Stimulated activated CD4-positive, alpha-beta T cell treated with anti-CD3 and anti-CD28 coated beads, Interleukin-15, amount 100 ng/mL, for 1 hour (primary cell): ENCODE results near the gene LCN6.
A peak's percentile ranks its signal among the peaks of the same experiment; 100 is the strongest.
"Not testable (repeated sequence)": the region's sequence is repeated elsewhere in the genome, so short reads cannot be mapped to it uniquely, and the experiment has no call there.

Source experiments
- DNase-seq, 2 donors: peaks; one replicate each; pipeline ENCODE4 v3.0.0-alpha.2; 2020; ENCODE audit warnings: low read depth in 1 of 2, low spot score in 1 of 2

The LCN6 gene, protein sequence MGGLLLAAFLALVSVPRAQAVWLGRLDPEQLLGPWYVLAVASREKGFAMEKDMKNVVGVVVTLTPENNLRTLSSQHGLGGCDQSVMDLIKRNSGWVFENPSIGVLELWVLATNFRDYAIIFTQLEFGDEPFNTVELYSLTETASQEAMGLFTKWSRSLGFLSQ

DNA sequence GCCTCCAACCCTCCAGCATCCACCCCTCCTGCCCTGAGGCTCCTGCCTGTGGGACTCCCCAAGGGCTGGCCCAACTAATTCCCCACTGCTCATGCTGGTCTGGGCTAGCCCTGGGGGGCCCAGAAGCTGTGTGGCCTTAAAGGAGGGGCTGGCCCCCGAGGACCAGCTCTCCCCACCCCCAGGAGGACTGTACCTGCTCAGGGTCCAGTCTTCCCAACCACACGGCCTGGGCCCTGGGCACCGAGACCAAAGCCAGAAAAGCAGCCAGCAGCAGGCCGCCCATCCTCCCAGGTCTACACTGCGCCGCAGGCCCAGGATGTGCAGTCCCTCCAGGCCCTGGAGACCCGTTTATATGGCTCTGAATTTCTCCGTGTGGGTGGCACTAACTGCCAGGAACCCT lies at the start of gene LCN6:
TSS of gene LCN6 (minus strand) at position 325 of the 400 bp plus-strand sequence. CDS start at position 283, 42 bp downstream.
- no peak for DNase-seq

- DNase-seq, result not testable (repeated sequence)
These were observed 48.5 kb upstream of the LCN6 start for GRCh38 chr9:136796775-136797347.

- DNase-seq, result no peak
These were observed 48.0 kb upstream of the LCN6 start, which contains the start of gene CCDC183 for GRCh38 chr9:136796238-136796774. CCDC183 (plus strand) TSS chr9:136796338; CDS start chr9:136796398, 60 bp downstream.

DNA sequence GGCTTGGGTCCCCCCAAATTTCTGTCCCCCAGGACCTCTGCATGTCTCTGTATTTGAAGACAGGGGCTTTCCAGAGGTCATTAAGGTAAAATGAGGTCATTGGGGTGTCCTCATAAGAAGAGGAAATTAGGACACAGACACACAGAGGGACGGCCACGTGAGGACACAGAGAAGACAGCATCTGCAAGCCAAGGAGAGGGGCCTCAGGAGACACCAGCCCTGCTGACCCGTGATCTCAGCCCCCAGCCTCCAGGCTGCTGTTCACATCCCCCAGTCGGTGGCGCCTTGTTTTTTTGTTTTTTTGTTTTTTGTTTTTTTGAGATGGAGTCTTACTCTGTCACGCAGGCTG lies 46.6 kb upstream of the LCN6 start:
- DNase-seq, result no peak

GRCh38 chr9:136794281-136794999 lies 46.1 kb upstream of the LCN6 start:
- DNase-seq, result no peak

GRCh38 chr9:136793086-136793946 lies 45.0 kb upstream of the LCN6 start:
- DNase-seq, result no peak

DNA sequence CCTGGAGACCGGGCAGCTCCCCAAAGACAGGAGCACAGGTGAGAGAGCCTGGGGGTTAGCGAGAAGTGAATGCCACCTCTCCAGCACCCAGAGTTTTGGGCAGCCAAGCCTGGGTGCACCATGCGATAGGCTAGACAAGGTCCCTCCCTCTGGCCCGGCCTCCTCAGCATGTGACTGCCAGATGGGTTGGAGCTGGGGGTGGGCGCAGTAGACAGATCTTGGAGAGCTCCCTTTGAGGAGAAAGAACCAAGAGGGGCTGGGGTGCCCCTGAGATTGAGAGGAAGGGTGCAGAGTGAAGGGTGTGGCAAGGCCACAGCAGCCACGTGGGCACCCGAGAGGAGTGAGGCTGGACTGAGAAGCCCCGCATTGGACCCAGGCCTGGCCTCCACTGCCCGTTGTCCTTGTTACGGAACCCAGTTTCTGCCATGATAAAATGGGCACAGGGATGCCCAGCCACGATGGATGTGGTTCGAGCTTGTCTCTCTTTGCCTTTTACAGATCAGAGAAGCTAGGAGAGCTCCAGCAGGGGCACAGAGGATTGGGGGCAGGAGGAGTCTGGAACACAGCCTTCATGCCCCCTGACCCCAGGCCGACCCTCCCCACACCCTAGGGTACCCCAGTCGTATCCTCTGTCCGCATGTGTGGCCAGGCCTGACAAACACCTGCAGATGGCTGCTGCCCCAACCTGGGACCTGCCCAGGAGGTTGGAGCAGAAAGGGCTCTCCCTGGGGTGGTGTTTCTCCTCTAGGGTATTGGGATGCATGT lies 44.2 kb upstream of the LCN6 start:
- DNase-seq, result no peak

DNA sequence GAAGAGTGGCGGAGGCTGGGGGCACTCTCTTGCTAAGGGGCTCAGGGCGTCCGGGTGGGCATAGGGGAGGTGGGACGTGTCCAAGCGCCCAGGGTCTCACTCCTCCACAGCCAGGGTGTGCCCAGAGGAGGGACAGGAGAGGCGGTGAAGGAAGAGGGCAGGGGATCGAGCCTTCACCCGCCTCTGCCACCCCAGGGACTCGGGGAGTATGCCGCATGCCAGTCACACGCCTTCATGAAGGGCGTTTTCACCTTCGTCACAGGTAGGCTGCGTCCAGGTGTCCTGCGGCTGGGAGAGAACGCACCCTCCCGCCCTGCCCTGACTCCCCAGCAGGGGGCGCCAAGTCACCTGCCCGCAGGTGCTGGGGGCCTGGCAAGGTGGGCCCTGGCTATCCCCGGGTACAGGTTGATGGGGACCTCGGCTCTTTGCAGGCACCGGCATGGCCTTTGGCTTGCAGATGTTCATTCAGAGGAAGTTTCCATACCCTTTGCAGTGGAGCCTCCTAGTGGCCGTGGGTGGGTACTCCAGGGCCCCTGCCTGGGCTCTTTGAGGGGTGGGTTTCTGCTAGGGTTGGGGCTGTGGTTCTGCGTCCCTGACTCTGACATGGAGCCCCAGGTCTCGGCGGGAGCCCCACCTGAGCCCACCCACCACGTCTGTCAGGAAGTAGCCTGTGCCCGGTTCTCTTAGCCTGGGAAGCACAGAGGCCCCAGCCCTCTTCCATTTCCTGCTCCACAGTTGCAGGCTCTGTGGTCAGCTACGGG lies 43.4 kb upstream of the LCN6 start:
- DNase-seq, result peak; percentile 45 to 54

- peak; percentile 100 for DNase-seq
These were observed 42.6 kb upstream of the LCN6 start, which contains the start of gene TMEM141 for GRCh38 chr9:136790640-136791515. TMEM141 (plus strand) TSS chr9:136791344; CDS start chr9:136791371, 27 bp downstream.

DNA sequence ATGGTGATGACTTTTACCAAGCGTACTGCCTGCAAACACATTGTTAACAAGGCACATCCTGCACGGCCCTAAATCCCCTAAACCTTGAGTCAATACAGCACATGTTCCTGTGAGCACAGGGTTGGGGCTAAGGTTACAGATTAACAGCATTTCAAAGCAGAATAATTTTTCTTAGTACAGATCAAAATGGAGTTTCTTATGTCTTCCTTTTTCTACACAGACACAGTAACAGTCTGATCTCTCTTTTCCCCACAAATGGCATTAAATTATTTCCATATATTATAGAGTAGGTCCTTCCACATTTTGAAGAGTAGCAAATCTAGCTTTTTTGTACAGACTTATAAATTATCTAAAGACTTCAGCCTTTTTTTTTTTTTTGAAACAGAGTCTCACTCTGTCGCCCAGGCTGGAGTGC lies 41.2 kb upstream of the LCN6 start:
- DNase-seq, result no peak

DNA sequence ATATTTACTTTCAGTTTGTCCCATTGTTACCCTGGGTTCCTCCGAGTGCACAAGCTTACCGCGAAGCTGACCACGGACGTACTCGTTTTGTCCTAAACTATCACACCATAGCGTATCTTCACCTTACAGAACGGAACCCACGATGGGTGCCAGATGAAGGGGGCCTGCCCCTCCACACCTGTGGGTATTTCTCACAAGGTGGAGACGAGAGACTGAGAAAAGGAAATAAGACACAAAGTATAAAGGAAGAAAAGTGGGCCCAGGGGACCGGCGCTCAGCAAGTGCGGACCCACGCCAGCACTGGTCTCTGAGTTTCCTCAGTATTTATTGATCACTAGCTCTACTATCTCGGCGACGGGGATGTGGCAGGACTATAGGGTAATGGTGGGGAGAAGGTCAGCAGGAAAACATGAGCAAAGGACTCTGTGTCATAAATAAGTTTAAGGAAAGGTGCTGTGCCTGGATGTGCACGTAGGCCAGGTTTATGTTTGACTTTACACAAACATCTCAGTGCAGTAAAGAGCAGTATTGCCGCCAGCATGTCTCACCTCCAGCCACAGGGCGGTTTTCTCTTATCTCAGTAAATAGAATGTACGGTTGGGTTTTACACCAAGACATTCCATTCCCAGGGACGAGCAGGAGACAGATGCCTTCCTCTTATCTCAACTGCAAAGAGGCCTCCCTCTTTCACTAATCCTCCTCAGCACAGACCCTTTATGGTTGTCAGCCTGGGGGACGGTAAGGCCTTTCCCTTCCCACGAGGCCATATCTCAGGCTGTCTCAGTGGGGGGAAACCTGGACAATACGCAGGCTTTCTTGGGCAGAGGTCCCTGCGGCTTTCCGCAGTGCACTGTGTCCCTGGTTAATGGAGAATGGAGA lies 40.6 kb upstream of the LCN6 start:
- not testable (repeated sequence) for DNase-seq

DNA sequence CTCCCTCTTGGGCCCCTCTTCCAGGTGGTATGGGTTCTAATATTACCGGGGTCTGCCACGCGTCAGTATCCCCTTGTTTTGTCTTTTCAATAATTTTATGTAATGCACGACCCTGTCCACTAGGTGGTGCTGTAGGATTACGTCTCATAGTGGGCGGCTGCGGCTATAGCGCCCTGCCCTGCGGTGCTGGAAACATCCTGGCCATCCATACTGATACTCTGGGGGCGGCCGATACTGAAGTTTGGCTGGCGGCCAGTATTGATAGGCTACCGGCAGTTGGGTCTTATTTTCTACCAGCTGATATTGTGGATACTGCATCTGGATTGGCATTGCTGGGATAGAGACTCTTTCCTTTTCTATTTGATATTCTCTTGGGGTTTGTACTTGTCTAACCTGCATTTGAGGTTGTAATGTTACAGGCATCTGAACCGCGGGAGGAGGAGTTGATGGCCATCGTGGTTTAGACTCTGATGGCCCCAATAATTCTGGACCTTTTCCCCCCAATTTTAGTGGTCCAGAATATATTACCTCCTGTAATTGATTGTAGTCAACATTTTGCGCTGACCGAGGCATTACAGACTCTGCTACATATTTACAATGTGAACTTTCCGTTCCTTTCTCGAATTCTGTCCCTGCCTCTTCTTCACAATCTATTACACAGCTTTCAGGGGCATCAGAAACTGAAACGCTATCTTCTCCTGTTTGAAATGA lies 39.5 kb upstream of the LCN6 start:
- DNase-seq, result peak in 1 of 2 donors; percentile 37

- not testable (repeated sequence) for DNase-seq
These were observed 38.7 kb upstream of the LCN6 start for GRCh38 chr9:136786983-136787382.

DNA sequence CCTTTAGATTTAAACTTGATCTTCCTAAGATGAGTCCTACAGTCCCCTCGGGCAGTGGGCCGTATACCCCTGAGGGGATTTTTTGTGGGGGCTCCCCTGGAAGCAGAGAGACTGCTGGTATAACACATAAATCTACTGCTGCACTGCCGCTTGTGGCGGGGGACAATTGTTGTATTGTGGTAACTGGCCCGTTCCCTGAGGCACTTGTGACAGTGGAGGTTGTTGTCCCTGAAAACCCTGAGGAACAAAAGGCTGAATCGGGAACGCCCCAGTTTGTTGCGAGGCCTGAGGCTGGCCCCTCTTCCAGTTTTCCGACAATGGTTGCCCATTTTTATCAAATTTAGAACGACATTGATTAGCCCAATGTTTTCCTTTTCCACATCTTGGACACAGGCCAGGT lies 38.1 kb upstream of the LCN6 start:
- DNase-seq, result no peak

DNA sequence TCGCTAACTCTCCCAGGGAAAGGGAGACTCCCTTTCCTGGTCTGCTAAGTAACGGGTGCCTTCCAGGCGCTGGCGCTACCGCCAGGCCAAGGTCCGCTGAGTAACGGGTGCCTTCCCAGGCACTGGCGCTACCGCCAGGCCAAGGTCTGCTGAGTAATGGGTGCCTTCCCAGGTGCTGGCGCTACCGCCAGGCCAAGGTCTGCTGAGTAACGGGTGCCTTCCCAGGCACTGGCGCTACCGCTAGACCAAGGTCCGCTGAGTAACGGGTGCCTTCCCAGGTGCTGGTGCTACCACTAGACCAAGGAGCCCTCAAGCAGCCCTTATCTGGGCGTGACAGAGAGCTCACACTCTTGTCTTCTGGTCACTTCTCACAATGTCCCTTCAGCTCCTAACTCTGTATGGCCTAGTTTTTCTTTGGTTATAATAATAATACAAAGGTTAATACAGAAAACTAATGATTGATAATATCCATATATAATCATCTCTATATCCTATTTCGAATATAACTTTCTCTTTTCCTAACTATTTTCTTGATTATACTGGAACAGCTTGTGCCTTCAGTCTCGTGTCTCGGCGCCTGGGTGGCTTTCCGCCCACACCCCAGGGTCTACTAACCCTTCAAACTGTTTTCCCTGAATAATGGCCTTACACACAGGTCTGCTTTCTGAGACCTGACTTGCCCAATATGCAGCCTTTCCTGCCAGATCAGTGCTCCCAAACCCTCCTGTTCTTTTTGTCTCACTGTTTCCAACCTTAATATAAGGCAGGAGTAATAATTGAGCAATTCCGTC lies 37.4 kb upstream of the LCN6 start:
- not testable (repeated sequence) for DNase-seq

DNA sequence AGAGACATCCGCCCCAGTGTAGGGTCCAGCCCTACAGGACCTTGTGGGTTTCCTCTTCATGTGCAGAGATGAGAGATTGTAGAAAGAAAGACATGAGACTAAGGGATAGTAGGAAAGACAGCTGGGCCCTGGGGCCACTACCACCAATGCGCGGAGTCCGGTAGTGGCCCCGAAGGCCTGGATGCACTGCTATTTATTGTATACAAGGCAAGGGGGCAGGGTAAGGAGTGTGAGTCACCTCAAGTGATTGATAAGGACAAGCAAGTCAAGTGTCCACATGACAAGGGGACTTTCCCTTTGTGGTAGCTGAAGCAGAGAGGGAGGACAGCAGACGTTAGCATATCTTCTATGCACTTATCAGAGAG lies 36.7 kb upstream of the LCN6 start:
- DNase-seq, result no peak
